Stimulated activated CD4-positive, alpha-beta T cell treated with anti-CD3 and anti-CD28 coated beads, TNF-alpha, amount 100 ng/mL, for 24 hours (primary cell): Measurements from ENCODE around the gene TBC1D24.
"Not testable (repeated sequence)": the region's sequence is repeated elsewhere in the genome, so short reads cannot be mapped to it uniquely, and the experiment has no call there.

Source experiments
- DNase-seq, 3 experiments: peaks; one replicate each; pipeline ENCODE4 v3.0.0-alpha.2; 2020; ENCODE audit warnings: low read depth in 3 of 3

Gene TBC1D24

GRCh38 chr16:2474877-2475412, at the start of gene TBC1D24:
Gene TBC1D24 (plus strand): TSS chr16:2475127. CDS start chr16:2496149, 21,022 bp downstream.
- DNase-seq, result peak; percentile 61 to 85 (median 71)

- no peak for DNase-seq
Measured at GRCh38 chr16:2425825-2426430, 49.0 kb upstream of the TBC1D24 start.

- DNase-seq, result no peak
Measured at GRCh38 chr16:2426941-2427361, 48.0 kb upstream of the TBC1D24 start.

GRCh38 chr16:2427526-2427925, 47.4 kb upstream of the TBC1D24 start:
- DNase-seq, result no peak

- no peak for DNase-seq
Measured at GRCh38 chr16:2428051-2428783, 46.7 kb upstream of the TBC1D24 start.

GRCh38 chr16:2428784-2429033, 46.2 kb upstream of the TBC1D24 start:
- DNase-seq, result no peak

- peak; percentile 96 to 98 (median 97) for DNase-seq
Measured at GRCh38 chr16:2429034-2429770, 45.7 kb upstream of the TBC1D24 start, which contains the start of gene CCNF. Gene CCNF (plus strand): TSS chr16:2429447. CDS start chr16:2429482, 35 bp downstream.

- DNase-seq, result no peak
Measured at GRCh38 chr16:2429771-2430663, 44.9 kb upstream of the TBC1D24 start.

GRCh38 chr16:2432286-2432685, 42.6 kb upstream of the TBC1D24 start:
- no peak for DNase-seq

- DNase-seq, result no peak
Measured at GRCh38 chr16:2432801-2433505, 42.0 kb upstream of the TBC1D24 start.

GRCh38 chr16:2435236-2435635, 39.7 kb upstream of the TBC1D24 start:
- DNase-seq, result not testable (repeated sequence)

- no peak for DNase-seq
Measured at GRCh38 chr16:2436110-2436509, 38.8 kb upstream of the TBC1D24 start.

GRCh38 chr16:2437032-2437790, 37.7 kb upstream of the TBC1D24 start:
- DNase-seq, result no peak

GRCh38 chr16:2438121-2438520, 36.8 kb upstream of the TBC1D24 start:
- no peak for DNase-seq

- no peak for DNase-seq
Measured at GRCh38 chr16:2439598-2439997, 35.3 kb upstream of the TBC1D24 start.

GRCh38 chr16:2441143-2441804, 33.7 kb upstream of the TBC1D24 start:
- not testable (repeated sequence) for DNase-seq

GRCh38 chr16:2443555-2443954, 31.4 kb upstream of the TBC1D24 start:
- DNase-seq, result no peak

- DNase-seq, result no peak
Measured at GRCh38 chr16:2447920-2448583, 26.9 kb upstream of the TBC1D24 start.

GRCh38 chr16:2449118-2449517, 25.8 kb upstream of the TBC1D24 start:
- no peak for DNase-seq
